Kidney epithelial cell (primary cell): ENCODE results near the gene ZNF195. TPM values are rescaled to one million over a fixed set of nuclear protein-coding genes. Genes with fewer than 3 reads are reported as not detected.

Experiments
- DNase-seq: peaks from one replicate; pipeline ENCODE4 v3.0.0-alpha.2; 2010; ENCODE audit warnings: low read depth
- H3K27me3 ChIP-seq: 2 replicates; pipeline ENCODE4 v1.6.0; 2011; ENCODE audit warnings: low read length; ENCODE audit not compliant: control insufficient read depth, insufficient read depth
- H3K36me3 ChIP-seq: 2 replicates; pipeline ENCODE4 v1.5.1; 2011; ENCODE audit warnings: low read length; ENCODE audit not compliant: control insufficient read depth, insufficient read depth
- H3K4me3 ChIP-seq: 2 replicates; pipeline ENCODE4 v1.5.1; 2011; ENCODE audit warnings: low read depth, mild to moderate bottlenecking, control low read depth, low read length
- total RNA-seq: library from RNA; depleted of rRNA; stranded (reverse); fragments of >200 nt; gene quantifications from 2 replicates; pipeline ENCODE4 v1.2.3, GENCODE V29; 2015
- TF ChIP-seq, protein P1 (sequence below): IDR thresholded peaks from 2 replicates; pipeline ENCODE4 v1.5.1; 2011; ENCODE audit warnings: mild to moderate bottlenecking, moderate library complexity, low read length, control low read depth, inconsistent platforms; ENCODE audit not compliant: insufficient read depth, poor library complexity, severe bottlenecking

Gene ZNF195
- total RNA-seq, 1 donor from 2014 or later = 72.5 TPM

DNA sequence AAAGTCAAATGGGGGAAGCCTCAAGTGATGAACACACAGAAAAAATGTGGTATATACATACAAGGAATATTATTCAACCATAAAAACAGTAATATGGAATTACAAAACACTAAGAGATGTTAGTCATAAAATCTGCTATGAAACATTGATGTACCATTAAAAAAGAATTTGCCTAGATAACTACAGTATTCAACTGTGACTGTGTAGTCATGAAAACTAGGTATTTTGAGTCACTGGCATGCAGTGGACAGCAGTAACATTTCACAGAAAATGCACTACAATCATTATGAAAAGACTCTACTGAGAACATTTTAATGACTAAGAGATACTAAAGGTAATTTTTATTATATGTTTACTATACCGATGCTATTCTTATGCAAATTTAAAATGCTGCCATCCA is 11.7 kb downstream of the ZNF195 start:
- no peak overlapping the region for H3K4me3 ChIP-seq

DNA sequence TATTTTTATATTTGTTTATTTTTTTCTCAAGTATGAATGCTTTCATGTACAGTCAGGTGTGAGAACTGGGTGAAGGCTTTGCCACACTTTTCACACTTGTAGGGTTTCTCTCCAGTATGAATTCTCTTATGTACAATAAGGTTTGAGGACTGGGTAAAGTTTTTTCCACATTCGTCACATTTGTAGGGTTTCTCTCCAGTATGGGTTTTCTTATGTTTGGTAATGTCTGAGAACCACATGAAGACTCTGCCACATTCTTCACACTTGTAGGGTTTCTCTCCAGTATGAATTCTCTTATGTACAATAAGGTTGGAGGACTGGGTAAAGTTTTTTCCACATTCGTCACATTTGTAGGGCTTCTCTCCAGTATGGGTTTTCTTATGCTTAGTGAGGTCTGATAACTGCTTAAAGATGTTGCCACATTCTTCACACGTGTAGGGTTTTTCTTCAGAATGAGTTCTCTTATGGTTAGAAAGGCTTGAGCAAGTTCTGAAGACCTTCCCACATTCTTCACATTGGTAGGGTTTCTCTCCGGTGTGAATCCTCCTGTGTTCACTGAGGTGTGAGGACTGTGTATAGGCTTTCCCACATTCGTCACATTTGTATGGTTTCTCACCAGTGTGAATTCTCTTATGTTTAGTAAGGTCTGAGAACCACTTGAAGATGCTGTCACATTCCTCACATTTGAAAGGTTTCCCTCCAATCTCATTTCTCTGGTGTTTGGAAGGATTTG is 19.7 kb downstream of the ZNF195 start:
- Histone ChIP-seq H3K36me3 (peaks cover 8% of the 10 kb centered on the region), H3K27me3 (no peaks in the 10 kb centered on the region), H3K4me3 (no peak overlapping the region)
- TF ChIP-seq, protein P1, sequence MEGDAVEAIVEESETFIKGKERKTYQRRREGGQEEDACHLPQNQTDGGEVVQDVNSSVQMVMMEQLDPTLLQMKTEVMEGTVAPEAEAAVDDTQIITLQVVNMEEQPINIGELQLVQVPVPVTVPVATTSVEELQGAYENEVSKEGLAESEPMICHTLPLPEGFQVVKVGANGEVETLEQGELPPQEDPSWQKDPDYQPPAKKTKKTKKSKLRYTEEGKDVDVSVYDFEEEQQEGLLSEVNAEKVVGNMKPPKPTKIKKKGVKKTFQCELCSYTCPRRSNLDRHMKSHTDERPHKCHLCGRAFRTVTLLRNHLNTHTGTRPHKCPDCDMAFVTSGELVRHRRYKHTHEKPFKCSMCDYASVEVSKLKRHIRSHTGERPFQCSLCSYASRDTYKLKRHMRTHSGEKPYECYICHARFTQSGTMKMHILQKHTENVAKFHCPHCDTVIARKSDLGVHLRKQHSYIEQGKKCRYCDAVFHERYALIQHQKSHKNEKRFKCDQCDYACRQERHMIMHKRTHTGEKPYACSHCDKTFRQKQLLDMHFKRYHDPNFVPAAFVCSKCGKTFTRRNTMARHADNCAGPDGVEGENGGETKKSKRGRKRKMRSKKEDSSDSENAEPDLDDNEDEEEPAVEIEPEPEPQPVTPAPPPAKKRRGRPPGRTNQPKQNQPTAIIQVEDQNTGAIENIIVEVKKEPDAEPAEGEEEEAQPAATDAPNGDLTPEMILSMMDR = no peak
- DNase-seq = no peak

More for the DNA sequence above, 11.7 kb downstream of the ZNF195 start:
- Histone ChIP-seq H3K27me3 (no peaks in the 10 kb centered on the region), H3K36me3 (peaks cover 5% of the 10 kb centered on the region)
- no peak for DNase-seq
- TF ChIP-seq, protein P1 = no peak

DNA sequence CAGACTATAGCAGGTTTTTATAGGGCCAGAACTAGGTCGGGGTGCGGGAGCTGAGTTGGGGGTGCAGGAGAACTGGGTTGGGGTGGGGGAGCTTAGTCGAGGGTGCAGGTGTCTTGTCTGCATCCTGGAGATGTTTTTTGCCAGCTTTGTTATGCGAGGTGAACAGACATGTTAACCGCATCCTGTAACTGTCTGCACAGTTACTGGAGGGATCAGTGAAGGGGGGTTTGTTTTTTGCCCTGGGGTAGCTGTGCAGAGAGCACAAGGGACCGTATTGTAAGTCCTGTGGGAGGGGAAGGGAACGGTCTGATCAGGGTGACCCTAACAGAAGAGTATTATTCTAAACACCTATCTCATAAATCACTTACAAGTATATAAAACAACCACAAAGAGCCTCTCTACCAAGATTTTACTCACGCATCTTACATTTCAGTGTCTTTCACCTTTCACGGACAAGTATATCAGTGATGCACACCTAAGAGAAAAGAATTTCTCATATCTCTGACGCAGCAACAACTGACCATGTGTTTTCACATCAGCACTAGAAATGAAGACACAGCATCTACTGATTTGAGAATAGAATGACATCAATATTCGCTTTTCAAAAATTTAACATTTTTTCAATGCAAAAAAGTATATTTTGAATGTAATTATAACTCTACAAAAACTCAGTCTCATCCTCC is 20.8 kb downstream of the ZNF195 start:
- H3K36me3 ChIP-seq = peaks cover 8% of the 10 kb centered on the region
- TF ChIP-seq, protein P1 = no peak
- H3K4me3 ChIP-seq = no peak overlapping the region
- no peak for DNase-seq
- H3K27me3 ChIP-seq = no peaks in the 10 kb centered on the region

DNA sequence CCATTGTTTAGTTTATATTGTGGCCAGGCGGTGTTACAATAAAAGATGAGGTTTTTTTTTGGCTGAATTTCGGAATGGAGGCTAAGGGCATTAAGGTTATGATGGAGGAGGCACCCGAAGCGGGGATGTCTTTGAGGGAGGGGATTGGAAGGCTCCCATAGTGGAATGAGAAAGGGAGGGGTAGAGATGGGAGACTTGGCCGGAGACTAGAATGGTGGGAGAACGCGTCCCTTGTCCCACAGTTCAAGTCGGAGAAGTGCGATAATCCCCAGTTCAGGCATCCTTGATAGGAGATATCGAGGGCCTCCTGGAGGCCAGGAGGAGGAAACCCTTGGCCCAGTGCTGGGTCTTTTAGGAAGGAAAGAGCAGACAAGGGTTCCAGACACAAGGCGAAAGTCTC is 21.6 kb downstream of the ZNF195 start:
- H3K36me3 ChIP-seq = peaks cover 8% of the 10 kb centered on the region
- H3K4me3 ChIP-seq = no peak overlapping the region
- no peaks in the 10 kb centered on the region for H3K27me3 ChIP-seq
- DNase-seq = no peak
- TF ChIP-seq, protein P1 = no peak

DNA sequence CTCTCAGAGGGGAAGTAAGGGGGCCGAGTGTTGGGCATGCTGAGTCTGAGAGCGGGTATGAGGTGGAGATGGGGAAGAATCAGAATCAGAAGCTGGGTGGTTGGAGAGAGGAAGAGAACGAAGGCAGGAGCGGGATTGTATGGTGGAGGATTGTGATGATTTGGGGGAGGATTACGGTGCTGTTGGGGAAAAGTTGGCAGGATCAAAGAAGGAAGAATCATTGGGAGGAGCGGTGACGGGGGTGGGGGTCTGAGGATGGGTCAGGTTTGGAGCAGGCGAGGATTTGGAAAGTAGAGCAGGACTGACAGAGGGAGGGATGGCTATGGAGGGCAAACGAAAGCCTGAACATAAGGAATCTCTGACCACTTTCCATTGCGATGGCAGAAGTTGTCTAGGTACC is 22.1 kb downstream of the ZNF195 start:
- TF ChIP-seq, protein P1 = no peak
- H3K27me3 ChIP-seq = no peaks in the 10 kb centered on the region
- no peak for DNase-seq

DNA sequence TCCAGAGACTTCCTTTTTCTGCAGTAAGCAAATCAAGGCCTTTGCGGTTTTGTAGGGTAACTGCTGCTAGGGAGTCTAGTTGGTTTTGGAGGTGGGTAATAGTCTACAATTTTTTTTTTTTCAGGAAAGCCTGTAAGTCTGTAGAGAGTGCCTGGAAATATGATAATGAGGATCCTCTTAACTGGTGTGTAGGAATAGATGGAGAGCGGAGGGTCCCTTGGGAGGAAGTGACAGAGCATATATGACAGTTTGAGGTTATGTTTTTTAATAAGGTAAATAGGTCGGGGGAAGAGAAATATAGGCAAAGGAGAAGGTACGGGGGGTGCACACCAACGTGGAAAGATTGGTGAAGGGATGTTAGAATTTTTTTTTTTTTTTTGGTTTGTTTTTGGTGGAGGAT is 25.9 kb downstream of the ZNF195 start:
- Histone ChIP-seq H3K4me3 (no peak overlapping the region), H3K36me3 (no peaks in the 10 kb centered on the region), H3K27me3 (no peaks in the 10 kb centered on the region)
- no peak for DNase-seq
- TF ChIP-seq, protein P1 = no peak

More for the DNA sequence above, 22.1 kb downstream of the ZNF195 start:
- Histone ChIP-seq H3K36me3 (peaks cover 8% of the 10 kb centered on the region), H3K4me3 (no peak overlapping the region)
